Endothelial cell of umbilical vein (primary cell): ENCODE results near the gene CRABP1. TPM values are rescaled to one million over a fixed set of nuclear protein-coding genes. Genes with fewer than 3 reads are reported as not detected.

Experiments used
- BruUV-seq: library from RNA; stranded (reverse); fragments of 400-500 nt; replicated peaks from 2 replicates; lab custom pipeline; 2021; lab: Mats Ljungman, UMichigan
- CTCF ChIA-PET: fragments of 300-600, 350-600 bp; sonication (Branson Sonifier 250); formaldehyde crosslinking; loops from one replicate; lab custom pipeline; 2021; ENCODE audit warnings: antibody characterized with exemption, inconsistent platforms; lab: Charles Lee
- POLR2A ChIA-PET: fragments of 300-600, 350-600 bp; sonication (Branson Sonifier 250); formaldehyde crosslinking; loops from one replicate; lab custom pipeline; 2021; ENCODE audit warnings: antibody characterized with exemption, inconsistent platforms; lab: Charles Lee
- DNase-seq: peaks from one replicate; pipeline ENCODE4 v3.0.0-alpha.2; 2011; ENCODE audit warnings: low read depth, low spot score
- FAIRE-seq: peaks from 2 replicates; lab custom pipeline; 2011; peaks lifted over from hg19 to GRCh38; lab: Jason Lieb, UNC
- H2AFZ ChIP-seq: 2 replicates; pipeline ENCODE4 v1.6.0; 2012; ENCODE audit warnings: low read depth, low read length, control low read depth, inconsistent platforms
- H3K27ac ChIP-seq: 2 replicates; pipeline ENCODE4 v1.5.1; 2011; ENCODE audit warnings: low read depth, mild to moderate bottlenecking, control low read depth, low read length, moderate library complexity; ENCODE audit not compliant: insufficient read depth
- H3K27me3 ChIP-seq, 2 experiments: 2 replicates each; pipeline versions ENCODE4 v1.6.0 to v1.6.1; 2011; ENCODE audit warnings: low read length in 2 of 2, mixed read lengths in 1 of 2; ENCODE audit not compliant: control insufficient read depth in 2 of 2, insufficient read depth in 2 of 2
- H3K36me3 ChIP-seq, 2 experiments: 2 replicates in 1 of 2; 3 replicates in 1 of 2; pipeline ENCODE4 v1.5.1; 2011; ENCODE audit warnings: low read length in 2 of 2, mild to moderate bottlenecking in 1 of 2, moderate library complexity in 1 of 2; ENCODE audit not compliant: control insufficient read depth in 2 of 2, insufficient read depth in 2 of 2; ENCODE audit errors: extremely low read depth in 1 of 2
- H3K4me1 ChIP-seq: 3 replicates; pipeline ENCODE4 v1.5.1; 2011; ENCODE audit warnings: mild to moderate bottlenecking, low read length; ENCODE audit not compliant: control insufficient read depth, insufficient read depth; ENCODE audit errors: extremely low read depth
- H3K4me2 ChIP-seq: 2 replicates; pipeline ENCODE4 v1.6.1; 2011; ENCODE audit warnings: low read length, control low read depth, mixed read lengths; ENCODE audit not compliant: insufficient read depth
- H3K4me3 ChIP-seq, 3 experiments: fragments of 200-600 bp in 1 of 3; sonication (generic), shearing (Covaris generic) in 1 of 3; replicated peaks in 1 of 3; 2 replicates each; pipeline ENCODE4 v1.5.1; 2011 to 2016; ENCODE audit warnings: control low read depth in 3 of 3, low read length in 3 of 3, mild to moderate bottlenecking in 2 of 3, inconsistent platforms in 1 of 3, low read depth in 1 of 3, moderate library complexity in 1 of 3; ENCODE audit not compliant: insufficient read depth in 1 of 3
- H3K79me2 ChIP-seq: 2 replicates; pipeline ENCODE4 v1.6.0; 2012; ENCODE audit warnings: low read length, inconsistent platforms; ENCODE audit not compliant: control insufficient read depth, insufficient read depth
- H3K9ac ChIP-seq: replicated peaks from 2 replicates; pipeline ENCODE3; 2011; ENCODE audit warnings: low read length, control low read depth; ENCODE audit not compliant: insufficient read depth; ENCODE audit errors: extremely low read depth
- H3K9me1 ChIP-seq: replicated peaks from 3 replicates; pipeline ENCODE4 v1.6.0; 2011; ENCODE audit warnings: mild to moderate bottlenecking, low read length; ENCODE audit not compliant: control insufficient read depth, insufficient read depth; ENCODE audit errors: extremely low read depth
- H3K9me3 ChIP-seq: replicated peaks from 2 replicates; pipeline ENCODE4 v1.5.1; 2012; ENCODE audit warnings: low read length, inconsistent platforms; ENCODE audit not compliant: control insufficient read depth, insufficient read depth
- H4K20me1 ChIP-seq: replicated peaks from 2 replicates; pipeline ENCODE3; 2011; ENCODE audit warnings: mild to moderate bottlenecking, low read length; ENCODE audit not compliant: control insufficient read depth, insufficient read depth; ENCODE audit errors: extremely low read depth
- GATA2 ChIP-seq: IDR thresholded peaks from 2 replicates; pipeline ENCODE4 v1.7.0; 2011; ENCODE audit warnings: low read depth, mild to moderate bottlenecking, moderate library complexity, mixed read lengths, low read length; ENCODE audit not compliant: insufficient read length, insufficient read depth
- JUN ChIP-seq: IDR thresholded peaks from 2 replicates; pipeline ENCODE4 v1.6.1; 2011; ENCODE audit warnings: borderline replicate concordance, low read depth; ENCODE audit not compliant: insufficient read length, insufficient read depth
- MYC ChIP-seq: IDR thresholded peaks from one replicate; pipeline ENCODE4 v1.6.1; 2011; ENCODE audit warnings: mild to moderate bottlenecking, low read depth, low read length
- POLR2A ChIP-seq: IDR thresholded peaks from 2 replicates; pipeline ENCODE4 v1.6.1; 2012; ENCODE audit warnings: low read depth, mild to moderate bottlenecking, control low read depth, low read length
- dilution Hi-C: fragments of 300-500 bp; cut with MboI; formaldehyde crosslinking; loops from one replicate; pipeline ENCODE4 v1.15.0; 2019; ENCODE audit warnings: low sequenced_read_pairs; ENCODE audit not compliant: extremely low pct_ligation_motif_present
- intact Hi-C: fragments of 100-400 bp; cut with micrococcal nuclease; formaldehyde crosslinking; loops from one replicate; pipeline ENCODE4 v1.10.0; 2022
- polyA plus RNA-seq, 4 experiments: library from polyadenylated mRNA; depleted of rRNA in 3 of 4; stranded (reverse) in 3 of 4; unstranded in 1 of 4; fragments of >200 nt; gene quantifications; 2 replicates each; pipeline versions ENCODE4 v1.2.1 to v1.2.3, GENCODE V29; 2011 to 2012; ENCODE audit warnings: missing spikeins in 1 of 4
- total RNA-seq: library from RNA; stranded (reverse); gene quantifications from 2 replicates; pipeline ENCODE4 v1.2.3, GENCODE V29; 2021
- TF ChIP-seq, protein P1 (sequence below), 2 donors: IDR thresholded peaks; 1 replicate in 1 of 2; 2 replicates in 1 of 2; pipeline ENCODE4 v1.5.1; 2011; ENCODE audit warnings: low read length in 2 of 2, mild to moderate bottlenecking in 2 of 2, moderate library complexity in 2 of 2, control low read depth in 1 of 2, inconsistent platforms in 1 of 2, low read depth in 1 of 2; ENCODE audit not compliant: insufficient read depth in 1 of 2; ENCODE audit errors: extremely low read depth in 1 of 2

Gene CRABP1
- total and polyA plus RNA-seq, 2 donors (not counting 3 experiments of a cell fraction or from before 2014, with no cell fraction given): 0.11 TPM; not detected in 1

DNA sequence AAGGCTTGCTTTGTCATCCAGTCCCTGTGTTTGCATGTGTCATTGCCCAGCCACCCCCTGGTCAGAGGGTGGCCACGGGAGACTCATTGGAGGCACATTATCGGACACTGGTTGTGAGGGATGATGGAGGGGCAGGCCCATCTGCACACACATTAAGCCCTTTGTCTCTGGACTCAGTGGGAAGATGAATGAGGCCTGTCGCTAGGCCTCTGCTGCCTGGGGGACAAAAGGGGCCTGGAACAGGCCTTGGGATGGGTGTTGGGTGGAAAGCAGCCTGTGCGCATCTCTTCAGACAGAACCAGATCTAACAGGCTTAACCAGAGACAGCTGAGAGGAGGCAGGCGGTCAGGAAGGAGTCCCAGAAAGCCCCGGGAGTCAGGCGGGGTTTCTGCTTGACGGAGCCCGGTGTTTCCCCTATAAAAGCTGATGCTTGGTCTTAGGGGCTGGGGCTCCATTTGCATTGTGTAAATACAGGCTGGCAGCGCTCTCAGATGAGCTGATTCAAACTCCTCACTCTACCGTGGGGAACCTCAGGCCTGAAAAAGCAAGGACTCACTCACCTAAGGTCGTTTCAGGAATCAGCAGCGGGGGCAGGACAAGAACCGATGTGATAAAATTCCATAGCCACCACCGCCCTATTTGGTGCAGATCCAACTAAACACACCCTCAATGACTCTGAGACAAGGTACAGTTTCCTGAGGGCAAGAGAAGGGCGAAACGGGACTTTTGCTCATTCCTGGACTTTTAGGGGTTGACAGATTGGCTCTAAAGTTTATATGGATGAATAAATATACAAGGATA is 23.7 kb upstream of the CRABP1 start:
- H3K4me1 ChIP-seq: no peaks in the 10 kb centered on the region
- no peaks in the 10 kb centered on the region for H3K27me3 ChIP-seq
- dilution Hi-C loops: no loop called here
- no peaks in the 10 kb centered on the region for H3K36me3 ChIP-seq
- no peak overlapping the region for H3K9ac ChIP-seq
- no peaks in the 10 kb centered on the region for H4K20me1 ChIP-seq
- H2AFZ ChIP-seq: peak overlapping the region; percentile 35
- no peak overlapping the region for H3K4me3 ChIP-seq
- intact Hi-C loops: loop anchor here (10.0 kb wide), 1 partner anchor 438 kb away; no protein-coding TSS in a partner anchor
- no peak for FAIRE-seq
- ChIA-PET CTCF (interaction anchor here (0.6 to 14.6 kb wide), 7 partner anchors 7 to 434 kb away, joined by 3 to 367 read pairs (median 4); partner anchors contain the start of gene SKIC8), POLR2A (no interaction called here)
- no peaks in the 10 kb centered on the region for H3K79me2 ChIP-seq
- no peak for TF ChIP-seq JUN
- TF ChIP-seq MYC: no peak
- TF ChIP-seq GATA2: no peak
- no peak for TF ChIP-seq POLR2A
- TF ChIP-seq, protein P1, sequence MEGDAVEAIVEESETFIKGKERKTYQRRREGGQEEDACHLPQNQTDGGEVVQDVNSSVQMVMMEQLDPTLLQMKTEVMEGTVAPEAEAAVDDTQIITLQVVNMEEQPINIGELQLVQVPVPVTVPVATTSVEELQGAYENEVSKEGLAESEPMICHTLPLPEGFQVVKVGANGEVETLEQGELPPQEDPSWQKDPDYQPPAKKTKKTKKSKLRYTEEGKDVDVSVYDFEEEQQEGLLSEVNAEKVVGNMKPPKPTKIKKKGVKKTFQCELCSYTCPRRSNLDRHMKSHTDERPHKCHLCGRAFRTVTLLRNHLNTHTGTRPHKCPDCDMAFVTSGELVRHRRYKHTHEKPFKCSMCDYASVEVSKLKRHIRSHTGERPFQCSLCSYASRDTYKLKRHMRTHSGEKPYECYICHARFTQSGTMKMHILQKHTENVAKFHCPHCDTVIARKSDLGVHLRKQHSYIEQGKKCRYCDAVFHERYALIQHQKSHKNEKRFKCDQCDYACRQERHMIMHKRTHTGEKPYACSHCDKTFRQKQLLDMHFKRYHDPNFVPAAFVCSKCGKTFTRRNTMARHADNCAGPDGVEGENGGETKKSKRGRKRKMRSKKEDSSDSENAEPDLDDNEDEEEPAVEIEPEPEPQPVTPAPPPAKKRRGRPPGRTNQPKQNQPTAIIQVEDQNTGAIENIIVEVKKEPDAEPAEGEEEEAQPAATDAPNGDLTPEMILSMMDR (IDR thresholded peaks at IDR 0.05; ENCODE audit: extremely low read depth in 1 of 2, insufficient read depth in 1 of 2, low read depth in 1 of 2, low read length in 2 of 2): no peak
- no TSS peak for BruUV-seq
- no peak for DNase-seq
- H3K9me1 ChIP-seq: no peaks in the 10 kb centered on the region
- H3K27ac ChIP-seq: no peak overlapping the region
- H3K4me2 ChIP-seq: no peak overlapping the region
- no peaks in the 10 kb centered on the region for H3K9me3 ChIP-seq
